Natural killer cell (primary cell): ENCODE data around the gene ARSI. TPM values are rescaled to one million over a fixed set of nuclear protein-coding genes. Genes with fewer than 3 reads are reported as not detected.

Experiments
- ATAC-seq, 3 donors: fragments of 150-1000 bp in 2 of 3; fragments of 200-7000 bp in 1 of 3; cut with Tn5 transposase; 1 replicate in 1 of 3; 2 replicates in 2 of 3; pipeline ENCODE4 v1.10.0; 2021; ENCODE audit warnings: mild to moderate bottlenecking in 2 of 3, moderate library complexity in 2 of 3
- DNase-seq, 2 donors: peaks; one replicate each; pipeline versions ENCODE4 v3.0.0 to v3.0.0-alpha.2; 2013 to 2021; ENCODE audit warnings: mixed read lengths in 1 of 2
- H3K27ac ChIP-seq: one replicate; pipeline ENCODE4 v1.5.1; 2013; ENCODE audit warnings: mild to moderate bottlenecking, low read length
- H3K27me3 ChIP-seq: one replicate; pipeline ENCODE4 v1.6.1; 2013; ENCODE audit warnings: low read length; ENCODE audit not compliant: control insufficient read depth, insufficient read depth
- H3K36me3 ChIP-seq: one replicate; pipeline ENCODE4 v1.6.1; 2013; ENCODE audit warnings: low read length; ENCODE audit not compliant: control insufficient read depth, insufficient read depth
- H3K4me1 ChIP-seq: one replicate; pipeline ENCODE4 v1.6.1; 2013; ENCODE audit warnings: low read length; ENCODE audit not compliant: control insufficient read depth, insufficient read depth
- H3K4me3 ChIP-seq: one replicate; pipeline ENCODE4 v1.5.1; 2013; ENCODE audit warnings: low read length
- H3K9me3 ChIP-seq: one replicate; pipeline ENCODE4 v1.6.1; 2013; ENCODE audit warnings: low read length; ENCODE audit not compliant: control insufficient read depth, insufficient read depth
- H3K27ac Mint-ChIP-seq, 2 donors: one replicate each; pipeline ENCODE4 v1.8.0; 2022; ENCODE audit warnings: mild to moderate bottlenecking in 2 of 2, mixed read lengths in 2 of 2, moderate library complexity in 1 of 2
- H3K27me3 Mint-ChIP-seq, 2 donors: one replicate each; pipeline ENCODE4 v1.8.0; 2022; ENCODE audit warnings: low read depth in 2 of 2, mixed read lengths in 2 of 2
- H3K36me3 Mint-ChIP-seq: one replicate; pipeline ENCODE4 v1.8.0; 2022; ENCODE audit warnings: mixed read lengths
- H3K4me1 Mint-ChIP-seq, 2 donors: one replicate each; pipeline ENCODE4 v1.8.0; 2022; ENCODE audit warnings: mixed read lengths in 2 of 2
- H3K4me3 Mint-ChIP-seq: one replicate; pipeline ENCODE4 v1.8.0; 2022; ENCODE audit warnings: mild to moderate bottlenecking, moderate library complexity, mixed read lengths
- H3K9me3 Mint-ChIP-seq, 2 donors: one replicate each; pipeline ENCODE4 v1.8.0; 2022; ENCODE audit warnings: mixed read lengths in 2 of 2
- WGBS: methylation state at CpG from one replicate; pipeline ENCODE4 v1.1.7; 2013; ENCODE audit warnings: missing lambda C conversion rate; ENCODE audit not compliant: insufficient coverage; 5-methylcytosine and 5-hydroxymethylcytosine counted together
- intact Hi-C: fragments of 100-400 bp; cut with micrococcal nuclease; formaldehyde crosslinking; loops from one replicate; pipeline ENCODE4 v1.14.2; 2022
- total RNA-seq, 4 donors: library from RNA; stranded (reverse); fragments of 120-200 nt in 1 of 4; gene quantifications; one replicate each; pipeline versions ENCODE4 v1.2.3 to v1.2.4, GENCODE V29; 2013 to 2022
- TF ChIP-seq, protein P1 (sequence below): fragments of 200-600 bp; IDR thresholded peaks from one replicate; pipeline ENCODE4 v1.8.0; 2022; ENCODE audit warnings: antibody characterized with exemption

ARSI gene
- total RNA-seq, 3 donors from 2014 or later (not counting 1 experiment from before 2014, with no cell fraction given) = 0.19 TPM; not detected in 2

DNA sequence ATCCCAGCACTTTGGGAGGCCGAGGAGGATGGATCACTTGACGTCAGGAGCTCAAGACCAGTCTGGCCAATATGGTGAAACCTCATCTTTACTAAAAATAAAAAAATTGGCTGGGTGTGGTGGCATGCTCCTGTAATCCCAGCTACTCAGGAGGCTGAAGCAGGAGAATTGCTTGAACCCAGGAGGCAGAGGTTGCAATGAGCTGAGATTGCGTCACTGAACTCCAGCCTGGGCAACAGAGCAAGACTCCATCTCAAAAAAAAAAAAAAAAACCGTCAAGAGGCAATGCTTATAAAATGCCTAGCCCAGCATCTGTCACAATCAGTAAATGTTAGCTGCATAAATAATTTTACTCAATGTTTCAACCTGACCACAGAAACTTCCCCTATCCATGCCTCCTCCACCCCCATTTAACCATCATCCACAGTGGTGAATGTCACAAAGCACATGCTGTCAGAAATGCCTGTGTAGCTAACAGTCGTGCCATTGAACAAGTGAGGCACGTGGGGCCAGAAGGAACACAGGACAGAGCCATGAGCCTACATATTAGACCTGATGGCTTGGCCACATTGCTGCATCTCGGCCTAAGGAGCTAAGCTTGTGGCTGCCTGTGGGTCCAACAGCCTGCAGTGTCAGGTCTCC lies 38.0 kb upstream of the ARSI start:
- no peaks in the 10 kb centered on the region for H3K9me3 Mint-ChIP-seq

DNA sequence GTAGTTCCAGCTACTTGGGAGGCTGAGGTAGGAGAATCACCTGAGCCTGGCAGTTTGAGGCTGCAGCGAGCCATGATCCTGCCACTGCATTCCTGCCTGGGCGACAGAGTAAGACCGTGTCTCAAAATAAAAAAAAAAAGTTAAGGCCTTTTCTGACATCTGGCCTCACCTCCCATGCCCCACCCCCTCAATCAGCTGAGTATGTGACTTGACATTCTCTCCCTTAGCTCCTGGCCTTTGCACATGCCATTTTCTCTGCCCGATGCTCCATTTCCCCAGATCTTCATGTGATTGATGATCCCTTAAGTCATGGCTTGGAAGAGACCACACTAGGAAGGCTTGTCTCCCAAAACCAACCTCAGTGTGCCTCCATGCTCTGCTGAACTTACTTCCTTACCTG lies 37.1 kb upstream of the ARSI start:
- no peak overlapping the region for H3K27ac ChIP-seq
- no peak overlapping the region for H3K4me3 ChIP-seq
- H3K4me3 Mint-ChIP-seq = no peak overlapping the region
- no peak overlapping the region for H3K27ac Mint-ChIP-seq
- H3K9me3 ChIP-seq = no peaks in the 10 kb centered on the region
- H3K36me3 Mint-ChIP-seq = no peaks in the 10 kb centered on the region
- WGBS = 95% methylated on average over 4 of the region's 4 CpGs
- DNase-seq (no peak), ATAC-seq (no peak)
- peaks cover 9 to 16% of the 10 kb centered on the region in 2 donors for H3K4me1 Mint-ChIP-seq
- no peaks in the 10 kb centered on the region for H3K9me3 Mint-ChIP-seq
- no peaks in the 10 kb centered on the region for H3K36me3 ChIP-seq
- H3K27me3 Mint-ChIP-seq = no peaks in the 10 kb centered on the region
- intact Hi-C loops = no loop called here
- TF ChIP-seq, protein P1, sequence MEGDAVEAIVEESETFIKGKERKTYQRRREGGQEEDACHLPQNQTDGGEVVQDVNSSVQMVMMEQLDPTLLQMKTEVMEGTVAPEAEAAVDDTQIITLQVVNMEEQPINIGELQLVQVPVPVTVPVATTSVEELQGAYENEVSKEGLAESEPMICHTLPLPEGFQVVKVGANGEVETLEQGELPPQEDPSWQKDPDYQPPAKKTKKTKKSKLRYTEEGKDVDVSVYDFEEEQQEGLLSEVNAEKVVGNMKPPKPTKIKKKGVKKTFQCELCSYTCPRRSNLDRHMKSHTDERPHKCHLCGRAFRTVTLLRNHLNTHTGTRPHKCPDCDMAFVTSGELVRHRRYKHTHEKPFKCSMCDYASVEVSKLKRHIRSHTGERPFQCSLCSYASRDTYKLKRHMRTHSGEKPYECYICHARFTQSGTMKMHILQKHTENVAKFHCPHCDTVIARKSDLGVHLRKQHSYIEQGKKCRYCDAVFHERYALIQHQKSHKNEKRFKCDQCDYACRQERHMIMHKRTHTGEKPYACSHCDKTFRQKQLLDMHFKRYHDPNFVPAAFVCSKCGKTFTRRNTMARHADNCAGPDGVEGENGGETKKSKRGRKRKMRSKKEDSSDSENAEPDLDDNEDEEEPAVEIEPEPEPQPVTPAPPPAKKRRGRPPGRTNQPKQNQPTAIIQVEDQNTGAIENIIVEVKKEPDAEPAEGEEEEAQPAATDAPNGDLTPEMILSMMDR = no peak
- no peaks in the 10 kb centered on the region for H3K27me3 ChIP-seq
- peaks cover 12% of the 10 kb centered on the region for H3K4me1 ChIP-seq

More for the DNA sequence above, 38.0 kb upstream of the ARSI start:
- no peaks in the 10 kb centered on the region for H3K27me3 ChIP-seq
- DNase-seq = no peak
- H3K9me3 ChIP-seq = no peaks in the 10 kb centered on the region
- H3K27ac ChIP-seq = no peak overlapping the region
- Mint-ChIP-seq H3K4me3 (no peak overlapping the region), H3K4me1 (peaks cover 9 to 16% of the 10 kb centered on the region in 2 donors), H3K27me3 (no peaks in the 10 kb centered on the region), H3K27ac (no peak overlapping the region), H3K36me3 (no peaks in the 10 kb centered on the region)
- WGBS = 67% methylated on average over 7 of the region's 7 CpGs
- peak in 1 of 3 donors; percentile 34 for ATAC-seq
- intact Hi-C loops = no loop called here
- H3K4me3 ChIP-seq = no peak overlapping the region
- peaks cover 12% of the 10 kb centered on the region for H3K4me1 ChIP-seq
- no peaks in the 10 kb centered on the region for H3K36me3 ChIP-seq
- TF ChIP-seq, protein P1 = no peak

DNA sequence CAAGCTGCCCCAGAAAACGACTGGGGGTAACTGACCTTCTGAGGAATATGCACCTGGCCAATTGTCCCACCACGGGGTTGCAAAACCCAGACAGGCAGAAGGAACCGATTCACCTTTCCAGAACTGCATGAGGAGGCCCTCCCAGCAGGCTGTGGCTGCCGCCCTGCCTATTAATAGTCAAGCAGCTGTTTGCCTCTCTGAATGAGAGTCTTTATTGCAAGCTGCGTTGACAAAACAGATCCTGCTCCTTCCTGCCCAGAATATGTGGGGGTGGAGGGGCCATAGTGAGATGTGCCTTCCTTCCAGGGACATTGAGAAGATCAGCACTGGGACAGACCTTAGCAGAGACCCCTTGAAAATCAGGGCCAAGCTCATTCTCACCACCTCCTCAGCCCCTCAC lies 36.5 kb upstream of the ARSI start:
- Mint-ChIP-seq H3K9me3 (no peaks in the 10 kb centered on the region), H3K36me3 (no peaks in the 10 kb centered on the region), H3K4me1 (peaks cover 9 to 16% of the 10 kb centered on the region in 2 donors), H3K4me3 (no peak overlapping the region), H3K27me3 (no peaks in the 10 kb centered on the region), H3K27ac (no peak overlapping the region)
- H3K27ac ChIP-seq = no peak overlapping the region
- H3K27me3 ChIP-seq = no peaks in the 10 kb centered on the region
- peaks cover 12% of the 10 kb centered on the region for H3K4me1 ChIP-seq
- no peaks in the 10 kb centered on the region for H3K9me3 ChIP-seq
- ATAC-seq = no peak
- TF ChIP-seq, protein P1 = no peak
- intact Hi-C loops = no loop called here
- DNase-seq = no peak
- H3K36me3 ChIP-seq = no peaks in the 10 kb centered on the region
- H3K4me3 ChIP-seq = no peak overlapping the region
- WGBS = 50% methylated on average over 5 of the region's 5 CpGs

DNA sequence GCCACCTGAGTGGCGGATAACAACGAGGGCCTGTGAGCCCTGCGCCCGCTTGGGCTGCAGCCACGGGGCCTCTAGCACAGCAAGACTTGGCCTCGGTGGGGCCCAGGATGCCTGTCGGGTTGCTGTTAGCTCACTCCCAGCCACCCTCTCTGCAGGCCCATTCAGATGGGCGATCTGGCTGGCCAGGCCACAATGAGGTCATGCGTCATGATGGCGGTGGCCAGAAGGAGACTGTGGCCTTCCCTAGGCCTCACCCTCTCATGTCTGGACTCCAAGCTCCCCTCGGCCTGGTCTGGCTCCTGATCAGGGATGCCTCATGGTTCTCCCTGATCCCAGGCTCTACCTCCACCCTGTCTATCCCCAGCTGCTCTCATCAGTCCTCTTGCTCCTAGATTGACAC lies 35.8 kb upstream of the ARSI start:
- H3K9me3 ChIP-seq = no peaks in the 10 kb centered on the region
- DNase-seq = no peak
- TF ChIP-seq, protein P1 = no peak
- H3K4me3 Mint-ChIP-seq = no peak overlapping the region
- peaks cover 12% of the 10 kb centered on the region for H3K4me1 ChIP-seq
- H3K9me3 Mint-ChIP-seq = no peaks in the 10 kb centered on the region
- H3K36me3 ChIP-seq = no peaks in the 10 kb centered on the region
- intact Hi-C loops = no loop called here
- H3K27me3 Mint-ChIP-seq = no peaks in the 10 kb centered on the region
- no peak overlapping the region for H3K4me3 ChIP-seq
- no peak overlapping the region for H3K27ac ChIP-seq
- 83% methylated on average over 11 of the region's 11 CpGs for WGBS
- H3K36me3 Mint-ChIP-seq = no peaks in the 10 kb centered on the region
- ATAC-seq = no peak
- no peaks in the 10 kb centered on the region for H3K27me3 ChIP-seq
- no peak overlapping the region for H3K27ac Mint-ChIP-seq
- H3K4me1 Mint-ChIP-seq = peaks cover 9 to 14% of the 10 kb centered on the region in 2 donors
